HG03439 (cell line): ENCODE results near the gene PPP2R2B.

Source experiments
- ATAC-seq: cut with Tn5 transposase; IDR thresholded peaks from one replicate; pipeline ENCODE4 v1.9.1; 2021; ENCODE audit warnings: mild to moderate bottlenecking, moderate library complexity; ENCODE audit not compliant: unreplicated experiment

PPP2R2B gene

GRCh38 chr5:146707316-146707715, 171.2 kb downstream of the PPP2R2B start:
- no peak for ATAC-seq

GRCh38 chr5:146706321-146706972, 172.1 kb downstream of the PPP2R2B start:
- no peak for ATAC-seq

GRCh38 chr5:146704949-146705665, 173.4 kb downstream of the PPP2R2B start:
- ATAC-seq, result no peak

- ATAC-seq, result no peak
These were observed 174.7 kb downstream of the PPP2R2B start for GRCh38 chr5:146703899-146704298.

- no peak for ATAC-seq
These were observed 175.1 kb downstream of the PPP2R2B start for GRCh38 chr5:146703499-146703898.

GRCh38 chr5:146699664-146700418, 178.7 kb downstream of the PPP2R2B start:
- ATAC-seq, result no peak

- no peak for ATAC-seq
These were observed 179.4 kb downstream of the PPP2R2B start for GRCh38 chr5:146699138-146699537.

- ATAC-seq, result no peak
These were observed 179.9 kb downstream of the PPP2R2B start for GRCh38 chr5:146698651-146699050.

GRCh38 chr5:146697211-146697610, 181.3 kb downstream of the PPP2R2B start:
- no peak for ATAC-seq

GRCh38 chr5:146695646-146696045, 182.9 kb downstream of the PPP2R2B start:
- no peak for ATAC-seq

- ATAC-seq, result no peak
These were observed 187.6 kb downstream of the PPP2R2B start for GRCh38 chr5:146690880-146691355.

- no peak for ATAC-seq
These were observed 190.9 kb downstream of the PPP2R2B start for GRCh38 chr5:146687630-146688029.

GRCh38 chr5:146683861-146684260, 194.7 kb downstream of the PPP2R2B start:
- ATAC-seq, result no peak

GRCh38 chr5:146682899-146683532, 195.5 kb downstream of the PPP2R2B start:
- ATAC-seq, result no peak

GRCh38 chr5:146681585-146682105, 196.9 kb downstream of the PPP2R2B start:
- ATAC-seq, result no peak

GRCh38 chr5:146680846-146681584, 197.5 kb downstream of the PPP2R2B start:
- ATAC-seq, result no peak

- ATAC-seq, result no peak
These were observed 202.9 kb downstream of the PPP2R2B start for GRCh38 chr5:146675636-146676035.

GRCh38 chr5:146672866-146673265, 205.7 kb downstream of the PPP2R2B start:
- no peak for ATAC-seq

GRCh38 chr5:146671561-146672295, 206.8 kb downstream of the PPP2R2B start:
- ATAC-seq, result no peak

- ATAC-seq, result no peak
These were observed 208.9 kb downstream of the PPP2R2B start for GRCh38 chr5:146669656-146670055.
